Thyroid gland (tissue), 4 donors: Measurements from ENCODE around the gene FRG2. TPM values are rescaled to one million over a fixed set of nuclear protein-coding genes. Genes with fewer than 3 reads are reported as not detected.
"Not testable (repeated sequence)": the region's sequence is repeated elsewhere in the genome, so short reads cannot be mapped to it uniquely, and the experiment has no call there.

Experiments used
- DNase-seq, 2 donors: peaks; one replicate each; pipeline ENCODE4 v3.0.0-alpha.2; 2019
- H3K27ac ChIP-seq, 3 donors: fragments of 200-600 bp; sonication (generic); 1 replicate in 2 of 3; 2 replicates in 1 of 3; pipeline ENCODE4 v1.5.1; 2016 to 2019; ENCODE audit warnings: mild to moderate bottlenecking in 1 of 3, moderate library complexity in 1 of 3
- H3K27me3 ChIP-seq: fragments of 200-600 bp; sonication (generic); one replicate; pipeline ENCODE4 v1.5.1; 2019
- H3K36me3 ChIP-seq, 2 donors: fragments of 200-600 bp; sonication (generic); one replicate each; pipeline ENCODE4 v1.5.1; 2016 to 2019
- H3K4me1 ChIP-seq, 2 donors: fragments of 200-600 bp; sonication (generic); one replicate each; pipeline ENCODE4 v1.5.1; 2017 to 2019
- H3K4me3 ChIP-seq, 3 donors: fragments of 200-600 bp; sonication (generic); replicated peaks in 1 of 3; 1 replicate in 2 of 3; 2 replicates in 1 of 3; pipeline ENCODE4 v1.5.1; 2016; ENCODE audit warnings: mild to moderate bottlenecking in 1 of 3
- H3K9me3 ChIP-seq: fragments of 200-600 bp; sonication (generic); one replicate; pipeline ENCODE4 v1.5.1; 2017
- CTCF ChIP-seq, 6 experiments: fragments of 200-600 bp in 3 of 6; fragments of 450-650 bp in 3 of 6; sonication (generic) in 3 of 6; IDR thresholded peaks; one replicate each; pipeline ENCODE4 v1.5.1; 2016 to 2019; ENCODE audit warnings: antibody characterized with exemption in 6 of 6, mild to moderate bottlenecking in 2 of 6, inconsistent platforms in 1 of 6, moderate library complexity in 1 of 6
- POLR2A ChIP-seq, 2 donors: fragments of 450-650 bp; IDR thresholded peaks; one replicate each; pipeline ENCODE4 v1.6.1; 2017; ENCODE audit warnings: antibody characterized with exemption in 2 of 2, mild to moderate bottlenecking in 2 of 2, moderate library complexity in 1 of 2
- WGBS, 2 donors: methylation state at CpG; one replicate each; pipeline ENCODE4 v1.1.5; 2017; 5-methylcytosine and 5-hydroxymethylcytosine counted together
- intact Hi-C: fragments of 100-400 bp; cut with DNase I; formaldehyde crosslinking; loops from one replicate; pipeline ENCODE4 v1.15.1; 2023
- total RNA-seq, 4 donors: library from RNA; depleted of rRNA; stranded (reverse); fragments of >200 nt; gene quantifications; one replicate each; pipeline ENCODE4 v1.2.3, GENCODE V29; 2016

FRG2 gene
- total RNA-seq, 4 donors from 2014 or later: not detected

GRCh38 chr4:190021973-190022372, 5.1 kb downstream of the FRG2 start:
- H3K27ac ChIP-seq, H3K4me3 ChIP-seq, DNase-seq, H3K27me3 ChIP-seq, H3K9me3 ChIP-seq, intact Hi-C loops, H3K36me3 ChIP-seq: not testable (repeated sequence)
- 50 to 51% methylated on average over 8 to 19 of the region's 39 CpGs for WGBS, 2 donors
- peaks cover 7 to 12% of the 10 kb centered on the region in 2 donors for H3K4me1 ChIP-seq

- intact Hi-C loops: no loop called here
- DNase-seq: peak; percentile 74 to 75
- H3K4me3 ChIP-seq: no peak overlapping the region
- peaks cover 6% of the 10 kb centered on the region for H3K27me3 ChIP-seq
- no peaks in the 10 kb centered on the region for H3K36me3 ChIP-seq
- H3K9me3 ChIP-seq: no peaks in the 10 kb centered on the region
- no peak for TF ChIP-seq POLR2A (IDR thresholded peaks at IDR 0.05)
- no peak for TF ChIP-seq CTCF (IDR thresholded peaks at IDR 0.05)
- H3K4me1 ChIP-seq: peaks cover 7 to 12% of the 10 kb centered on the region in 2 donors
- 3 to 5% methylated on average over 29 to 42 of the region's 55 CpGs for WGBS, 2 donors
- H3K27ac ChIP-seq: no peak overlapping the region
Measured at GRCh38 chr4:190020790-190021717, 6.0 kb downstream of the FRG2 start.

GRCh38 chr4:190019859-190020463, 7.1 kb downstream of the FRG2 start:
- DNase-seq, H3K9me3 ChIP-seq, H3K36me3 ChIP-seq, H3K4me3 ChIP-seq, H3K27ac ChIP-seq, H3K27me3 ChIP-seq, intact Hi-C loops: not testable (repeated sequence)
- peaks cover 11 to 18% of the 10 kb centered on the region in 2 donors for H3K4me1 ChIP-seq
- 12 to 15% methylated on average over 29 of the region's 29 CpGs for WGBS, 2 donors

GRCh38 chr4:190019023-190019858, 7.8 kb downstream of the FRG2 start:
- WGBS, 2 donors: 5 to 6% methylated on average over 24 to 52 of the region's 57 CpGs
- intact Hi-C loops: no loop called here
- Histone ChIP-seq H3K4me3 (no peak overlapping the region), H3K36me3 (no peaks in the 10 kb centered on the region), H3K9me3 (no peaks in the 10 kb centered on the region), H3K4me1 (peaks cover 12 to 23% of the 10 kb centered on the region in 2 donors), H3K27me3 (peaks cover 15% of the 10 kb centered on the region), H3K27ac (no peak overlapping the region)
- no peak for DNase-seq
- TF ChIP-seq POLR2A (IDR thresholded peaks at IDR 0.05) (no peak), CTCF (IDR thresholded peaks at IDR 0.05) (no peak)

GRCh38 chr4:190018201-190018920, 8.7 kb downstream of the FRG2 start:
- Histone ChIP-seq H3K4me1 (peaks cover 12 to 23% of the 10 kb centered on the region in 2 donors), H3K36me3 (no peaks in the 10 kb centered on the region), H3K9me3 (no peaks in the 10 kb centered on the region), H3K27ac (no peak overlapping the region), H3K4me3 (no peak overlapping the region), H3K27me3 (peaks cover 16% of the 10 kb centered on the region)
- WGBS, 2 donors: 8 to 14% methylated on average over 37 to 38 of the region's 38 CpGs
- intact Hi-C loops: no loop called here
- no peak for TF ChIP-seq POLR2A (IDR thresholded peaks at IDR 0.05)
- no peak for TF ChIP-seq CTCF (IDR thresholded peaks at IDR 0.05)
- no peak for DNase-seq
